CD4-positive, alpha-beta memory T cell (primary cell): Measurements from ENCODE around the gene GPD2. TPM values are rescaled to one million over a fixed set of nuclear protein-coding genes. Genes with fewer than 3 reads are reported as not detected.

Experiments
- CTCF ChIA-PET: fragments of 350-600 bp; sonication (Branson Sonifier 250); formaldehyde crosslinking; loops from one replicate; lab custom pipeline; 2021; ENCODE audit warnings: inconsistent platforms; ENCODE audit not compliant: partially characterized antibody; lab: Charles Lee
- POLR2A ChIA-PET: fragments of 350-600 bp; sonication (Branson Sonifier 250); formaldehyde crosslinking; loops from one replicate; lab custom pipeline; 2021; ENCODE audit not compliant: partially characterized antibody; lab: Charles Lee
- DNase-seq, 5 donors: peaks; one replicate each; pipeline versions ENCODE4 v3.0.0 to v3.0.0-alpha.2; 2020 to 2022; ENCODE audit warnings: mixed read lengths in 1 of 5
- H3K27ac ChIP-seq: one replicate; pipeline ENCODE4 v1.7.0; 2013; ENCODE audit warnings: low read depth, low read length
- H3K27me3 ChIP-seq: 2 replicates; pipeline ENCODE4 v1.7.0; 2013; ENCODE audit warnings: mild to moderate bottlenecking, low read length, moderate library complexity; ENCODE audit not compliant: insufficient read depth
- H3K36me3 ChIP-seq: 2 replicates; pipeline ENCODE4 v1.7.0; 2013; ENCODE audit warnings: mild to moderate bottlenecking, low read length, moderate library complexity; ENCODE audit not compliant: insufficient read depth
- H3K4me1 ChIP-seq: 2 replicates; pipeline ENCODE4 v1.7.0; 2013; ENCODE audit warnings: mild to moderate bottlenecking, low read length, moderate library complexity; ENCODE audit not compliant: insufficient read depth
- H3K4me3 ChIP-seq, 2 donors: one replicate each; pipeline ENCODE4 v1.7.0; 2013; ENCODE audit warnings: low read length in 2 of 2, mild to moderate bottlenecking in 1 of 2
- H3K9me3 ChIP-seq, 2 donors: one replicate each; pipeline ENCODE4 v1.7.0; 2013; ENCODE audit warnings: low read length in 2 of 2, control low read depth in 1 of 2; ENCODE audit not compliant: control insufficient read depth in 1 of 2
- H3K27ac Mint-ChIP-seq, 7 donors: one replicate each; pipeline ENCODE4 v1.8.0; 2020 to 2021; ENCODE audit warnings: mixed read lengths in 7 of 7, mild to moderate bottlenecking in 6 of 7, inconsistent platforms in 3 of 7, moderate library complexity in 3 of 7
- H3K27me3 Mint-ChIP-seq, 2 donors: one replicate each; pipeline ENCODE4 v1.8.0; 2020 to 2021; ENCODE audit warnings: mixed read lengths in 2 of 2
- H3K36me3 Mint-ChIP-seq, 2 donors: one replicate each; pipeline ENCODE4 v1.8.0; 2020 to 2021; ENCODE audit warnings: mixed read lengths in 2 of 2, inconsistent platforms in 1 of 2, mild to moderate bottlenecking in 1 of 2
- H3K4me1 Mint-ChIP-seq, 4 donors: one replicate each; pipeline ENCODE4 v1.8.0; 2020 to 2021; ENCODE audit warnings: mixed read lengths in 4 of 4, mild to moderate bottlenecking in 1 of 4
- H3K4me3 Mint-ChIP-seq, 8 donors: one replicate each; pipeline ENCODE4 v1.8.0; 2020 to 2021; ENCODE audit warnings: mixed read lengths in 8 of 8, mild to moderate bottlenecking in 7 of 8, moderate library complexity in 6 of 8, inconsistent platforms in 3 of 8
- H3K9me3 Mint-ChIP-seq, 8 donors: one replicate each; pipeline ENCODE4 v1.8.0; 2020 to 2021; ENCODE audit warnings: mixed read lengths in 8 of 8, mild to moderate bottlenecking in 5 of 8, inconsistent platforms in 3 of 8, moderate library complexity in 1 of 8
- intact Hi-C: fragments of 100-400 bp; cut with micrococcal nuclease; formaldehyde crosslinking; loops from one replicate; pipeline ENCODE4 v1.15.1; 2023
- polyA plus RNA-seq, 2 donors: library from polyadenylated mRNA; unstranded; fragments of 300-500 nt; fragmentation: Illumina TruSeq; gene quantifications; one replicate each; pipeline ENCODE4 v1.2.3, GENCODE V29; 2021
- total RNA-seq, 2 experiments: library from RNA; stranded (reverse); gene quantifications; one replicate each; pipeline ENCODE4 v1.2.3, GENCODE V29; 2021

The GPD2 gene
- total and polyA plus RNA-seq, 4 experiments from 2014 or later, result 3.5 to 13.1 (median 10.0) TPM

DNA sequence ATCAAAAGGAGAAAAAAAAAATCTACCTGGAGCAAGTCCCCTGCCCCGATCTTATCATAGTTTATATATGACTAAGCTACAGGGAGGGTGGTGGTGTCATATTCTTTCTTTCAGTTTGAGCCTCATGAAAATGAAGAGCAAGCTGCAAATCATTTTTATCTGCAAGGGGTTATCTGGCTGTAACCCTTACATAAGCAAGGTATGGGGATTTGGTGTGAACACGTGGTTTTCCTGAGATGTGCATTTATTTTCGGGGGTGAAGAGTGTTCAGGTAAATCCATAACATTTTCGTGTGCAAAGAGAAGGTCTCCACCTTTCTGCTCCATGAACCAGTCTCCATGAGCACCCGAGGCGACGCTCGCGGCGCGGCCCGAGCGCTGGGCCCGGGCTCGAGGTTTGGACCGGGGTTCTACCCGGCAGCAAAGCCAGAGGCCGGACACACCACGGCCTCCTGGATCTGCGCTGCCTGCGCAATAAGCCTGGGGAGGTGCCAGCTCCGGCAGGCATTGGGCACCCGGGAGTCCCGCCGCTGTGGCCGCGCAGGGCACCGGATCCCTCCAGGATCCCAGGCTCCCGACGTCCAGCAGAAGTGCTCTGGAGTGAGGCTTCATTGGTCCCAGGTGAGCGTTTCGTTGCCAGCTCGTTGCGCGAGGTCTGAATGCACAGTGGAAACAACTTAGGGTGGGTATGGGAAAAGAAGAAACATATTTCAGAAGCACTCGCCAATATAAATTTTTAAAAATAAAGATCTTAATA, 36.1 kb upstream of the GPD2 start:
- Histone ChIP-seq H3K27ac (peak overlapping the region; percentile 87), H3K4me3 (peak overlapping the region; percentile 89 to 90), H3K4me1 (peaks cover 8% of the 10 kb centered on the region), H3K9me3 (no peaks in the 10 kb centered on the region), H3K27me3 (no peaks in the 10 kb centered on the region), H3K36me3 (no peaks in the 10 kb centered on the region)
- Mint-ChIP-seq H3K27ac (peak overlapping the region; percentile 93 to 100 (median 98)), H3K4me1 (peaks cover 14 to 36% (median 21%) of the 10 kb centered on the region in 4 donors), H3K9me3 (peaks cover 0 to 8% (median 0%) of the 10 kb centered on the region in 8 donors), H3K4me3 (peak overlapping the region; percentile 89 to 99 (median 92)), H3K27me3 (peaks cover 0 to 8% of the 10 kb centered on the region in 2 donors), H3K36me3 (peaks cover 0 to 10% of the 10 kb centered on the region in 2 donors)
- DNase-seq, result peak in 3 of 5 donors; percentile 28 to 50 (median 42)
- CTCF ChIA-PET, result interaction anchor here (0.9 to 4.3 kb wide), 8 partner anchors 9 to 69 kb away, joined by 3 to 41 read pairs (median 4); partner anchors contain the start of gene NR4A2
- intact Hi-C loops, result loop anchor here (1.0 to 10.0 kb wide), 3 partner anchors 36 to 185 kb away; partner anchors contain the start of gene GPD2
- POLR2A ChIA-PET, result interaction anchor here (0.7 to 3.6 kb wide), 11 partner anchors 9 to 96 kb away, joined by 3 to 87 read pairs (median 3); partner anchors contain the start of genes GPD2 and NR4A2

GRCh38 chr2:156400706-156401678, 35.2 kb upstream of the GPD2 start:
- peaks cover 0 to 8% (median 0%) of the 10 kb centered on the region in 8 donors for H3K9me3 Mint-ChIP-seq
- ChIA-PET POLR2A (interaction anchor here (0.6 to 3.6 kb wide), 12 partner anchors 10 to 95 kb away, joined by 3 to 87 read pairs (median 3); partner anchors contain the start of genes GPD2 and NR4A2), CTCF (interaction anchor here (0.6 to 4.3 kb wide), 9 partner anchors 9 to 290 kb away, joined by 3 to 41 read pairs (median 3); partner anchors contain the start of gene NR4A2)
- no peaks in the 10 kb centered on the region for H3K36me3 ChIP-seq
- intact Hi-C loops, result loop anchor here (1.0 to 10.0 kb wide), 4 partner anchors 35 to 184 kb away; partner anchors contain the start of gene GPD2
- H3K27me3 ChIP-seq, result no peaks in the 10 kb centered on the region
- H3K4me1 Mint-ChIP-seq, result peaks cover 15 to 36% (median 21%) of the 10 kb centered on the region in 4 donors
- H3K27ac Mint-ChIP-seq, result peak overlapping the region; percentile 93 to 100 (median 98)
- peak; percentile 84 to 88 (median 87) for DNase-seq
- peaks cover 8% of the 10 kb centered on the region for H3K4me1 ChIP-seq
- H3K9me3 ChIP-seq, result no peaks in the 10 kb centered on the region
- H3K4me3 ChIP-seq, result peak overlapping the region; percentile 89 to 90
- H3K27me3 Mint-ChIP-seq, result peaks cover 0 to 8% of the 10 kb centered on the region in 2 donors
- H3K4me3 Mint-ChIP-seq, result peak overlapping the region; percentile 89 to 99 (median 92)
- H3K27ac ChIP-seq, result peak overlapping the region; percentile 87
- peaks cover 0 to 10% of the 10 kb centered on the region in 2 donors for H3K36me3 Mint-ChIP-seq

DNA sequence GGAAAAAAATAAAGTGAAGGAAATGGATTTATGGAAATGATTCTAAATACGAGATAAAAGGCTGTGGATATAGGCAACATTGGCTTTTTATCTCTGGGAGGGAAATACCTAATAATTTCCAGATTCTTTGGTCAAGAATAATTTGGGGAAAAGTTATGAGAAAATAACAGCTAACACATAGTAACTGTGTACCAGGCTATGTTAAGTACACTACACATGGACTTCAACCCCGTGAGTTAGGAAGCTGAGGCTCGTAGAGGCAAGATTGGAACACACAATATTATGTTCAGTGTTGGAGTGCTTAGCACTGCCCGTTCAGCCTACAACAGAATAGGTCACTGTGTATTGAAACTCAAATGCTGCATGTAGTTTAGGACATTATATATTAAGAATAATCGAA, 34.3 kb upstream of the GPD2 start:
- Histone ChIP-seq H3K4me1 (peaks cover 8% of the 10 kb centered on the region), H3K27me3 (no peaks in the 10 kb centered on the region), H3K36me3 (no peaks in the 10 kb centered on the region), H3K4me3 (no peak overlapping the region), H3K9me3 (no peaks in the 10 kb centered on the region), H3K27ac (no peak overlapping the region)
- Mint-ChIP-seq H3K9me3 (peaks cover 0 to 8% (median 0%) of the 10 kb centered on the region in 8 donors), H3K36me3 (peaks cover 0 to 10% of the 10 kb centered on the region in 2 donors), H3K27me3 (peaks cover 0 to 8% of the 10 kb centered on the region in 2 donors), H3K4me3 (peak overlapping the region in 1 of 8 donors; percentile 22), H3K4me1 (peaks cover 16 to 36% (median 22%) of the 10 kb centered on the region in 4 donors), H3K27ac (peak overlapping the region in 4 of 7 donors; percentile 23 to 100 (median 50))
- ChIA-PET CTCF (interaction anchor here (1.0 to 4.3 kb wide), 3 partner anchors 59 to 188 kb away, joined by 3 to 41 read pairs (median 14); partner anchors contain the start of gene NR4A2), POLR2A (interaction anchor here (0.9 to 3.6 kb wide), 2 partner anchors 60 to 69 kb away, joined by 3 to 87 read pairs; partner anchors contain the start of gene NR4A2)
- intact Hi-C loops, result loop anchor here (1.0 to 10.0 kb wide), 2 partner anchors 61 to 183 kb away; no protein-coding TSS in a partner anchor
- no peak for DNase-seq

- Histone ChIP-seq H3K36me3 (no peaks in the 10 kb centered on the region), H3K27me3 (no peaks in the 10 kb centered on the region), H3K9me3 (no peaks in the 10 kb centered on the region), H3K27ac (no peak overlapping the region), H3K4me3 (no peak overlapping the region), H3K4me1 (no peaks in the 10 kb centered on the region)
- H3K4me3 Mint-ChIP-seq, result no peak overlapping the region
- peaks cover 0 to 5% of the 10 kb centered on the region in 2 donors for H3K36me3 Mint-ChIP-seq
- CTCF ChIA-PET, result interaction anchor here (1.0 kb wide), 1 partner anchor 64 kb away, joined by 3 read pairs; no protein-coding TSS in a partner anchor
- POLR2A ChIA-PET, result interaction anchor here (1.0 kb wide), 1 partner anchor 74 kb away, joined by 4 read pairs; no protein-coding TSS in a partner anchor
- H3K4me1 Mint-ChIP-seq, result peaks cover 3 to 11% (median 4%) of the 10 kb centered on the region in 4 donors
- H3K27me3 Mint-ChIP-seq, result peaks cover 3 to 8% of the 10 kb centered on the region in 2 donors
- peaks cover 0 to 5% (median 0%) of the 10 kb centered on the region in 8 donors for H3K9me3 Mint-ChIP-seq
- intact Hi-C loops, result loop anchor here (10.0 kb wide), 1 partner anchor 179 kb away; no protein-coding TSS in a partner anchor
- no peak overlapping the region for H3K27ac Mint-ChIP-seq
- no peak for DNase-seq
Observed at GRCh38 chr2:156405586-156405985, 30.6 kb upstream of the GPD2 start.

- peaks cover 3 to 9% of the 10 kb centered on the region in 2 donors for H3K27me3 Mint-ChIP-seq
- H3K4me3 Mint-ChIP-seq, result no peak overlapping the region
- no peaks in the 10 kb centered on the region for H3K4me1 Mint-ChIP-seq
- no peak overlapping the region for H3K4me3 ChIP-seq
- ChIA-PET CTCF (interaction anchor here (0.9 kb wide), 1 partner anchor 13 kb away, joined by 4 read pairs; no protein-coding TSS in a partner anchor), POLR2A (interaction anchor here (1.2 kb wide), 1 partner anchor 11 kb away, joined by 4 read pairs; no protein-coding TSS in a partner anchor)
- H3K36me3 ChIP-seq, result no peaks in the 10 kb centered on the region
- no peaks in the 10 kb centered on the region for H3K27me3 ChIP-seq
- H3K9me3 Mint-ChIP-seq, result peaks cover 0 to 2% (median 0%) of the 10 kb centered on the region in 8 donors
- no peaks in the 10 kb centered on the region for H3K9me3 ChIP-seq
- no peak for DNase-seq
- H3K4me1 ChIP-seq, result no peaks in the 10 kb centered on the region
- H3K27ac ChIP-seq, result no peak overlapping the region
- no peaks in the 10 kb centered on the region for H3K36me3 Mint-ChIP-seq
- no peak overlapping the region for H3K27ac Mint-ChIP-seq
- intact Hi-C loops, result no loop called here
Observed at GRCh38 chr2:156411835-156412234, 24.3 kb upstream of the GPD2 start.

- H3K4me1 Mint-ChIP-seq, result no peaks in the 10 kb centered on the region
- H3K27me3 ChIP-seq, result no peaks in the 10 kb centered on the region
- H3K27ac Mint-ChIP-seq, result no peak overlapping the region
- no peak overlapping the region for H3K4me3 Mint-ChIP-seq
- no peaks in the 10 kb centered on the region for H3K9me3 Mint-ChIP-seq
- H3K9me3 ChIP-seq, result no peaks in the 10 kb centered on the region
- CTCF ChIA-PET, result no interaction called here
- H3K27me3 Mint-ChIP-seq, result peaks cover 2 to 8% of the 10 kb centered on the region in 2 donors
- no peak overlapping the region for H3K27ac ChIP-seq
- no peaks in the 10 kb centered on the region for H3K36me3 ChIP-seq
- DNase-seq, result no peak
- no peaks in the 10 kb centered on the region for H3K36me3 Mint-ChIP-seq
- H3K4me3 ChIP-seq, result no peak overlapping the region
- POLR2A ChIA-PET, result no interaction called here
- H3K4me1 ChIP-seq, result no peaks in the 10 kb centered on the region
- intact Hi-C loops, result no loop called here
Observed at GRCh38 chr2:156421851-156422250, 14.3 kb upstream of the GPD2 start.
